ENCODE data around the gene NFIB. TPM values are rescaled to one million over a fixed set of nuclear protein-coding genes. Genes with fewer than 3 reads are reported as not detected.
A peak's percentile ranks its signal among the peaks of the same experiment; 100 is the strongest.

NFIB gene
- total RNA-seq, 1 donor from 2014 or later: 99.9 TPM

GRCh38 chr9:14350349-14350728 lies 36.4 kb upstream of the NFIB start:
- Histone ChIP-seq H3K27me3 (no peaks in the 10 kb centered on the region), H3K27ac (peak overlapping the region; percentile 87 to 90), H3K36me3 (no peaks in the 10 kb centered on the region), H3K4me3 (peak overlapping the region; percentile 58 to 68), H3K4me1 (peaks cover 10 to 29% of the 10 kb centered on the region in 2 donors), H3K9me3 (no peaks in the 10 kb centered on the region)
- no peak for DNase-seq (ENCODE audit: low spot score in 2 of 2)
- intact Hi-C loops (cut with DNase I): loop anchor here (5.0 to 10.0 kb wide), 8 partner anchors 253 to 1316 kb away; partner anchors contain the start of gene MPDZ
- TF ChIP-seq CTCF (IDR thresholded peaks at IDR 0.05): no peak

GRCh38 chr9:14349447-14350348 lies 35.8 kb upstream of the NFIB start:
- H3K27ac ChIP-seq: peak overlapping the region; percentile 87 to 90
- no peaks in the 10 kb centered on the region for H3K36me3 ChIP-seq
- no peak for DNase-seq (ENCODE audit: low spot score in 2 of 2)
- peaks cover 10 to 30% of the 10 kb centered on the region in 2 donors for H3K4me1 ChIP-seq
- H3K9me3 ChIP-seq: no peaks in the 10 kb centered on the region
- H3K27me3 ChIP-seq: no peaks in the 10 kb centered on the region
- H3K4me3 ChIP-seq: peak overlapping the region; percentile 58 to 68
- intact Hi-C loops (cut with DNase I): loop anchor here (5.0 to 10.0 kb wide), 9 partner anchors 252 to 1315 kb away; partner anchors contain the start of gene MPDZ
- TF ChIP-seq CTCF (IDR thresholded peaks at IDR 0.05): no peak

- Histone ChIP-seq H3K36me3 (no peaks in the 10 kb centered on the region), H3K4me3 (peak overlapping the region; percentile 58 to 68), H3K4me1 (peaks cover 8 to 33% of the 10 kb centered on the region in 2 donors), H3K27me3 (no peaks in the 10 kb centered on the region), H3K9me3 (no peaks in the 10 kb centered on the region), H3K27ac (peak overlapping the region; percentile 87 to 90)
- TF ChIP-seq CTCF (IDR thresholded peaks at IDR 0.05): no peak
- intact Hi-C loops (cut with DNase I): loop anchor here (5.0 kb wide), 1 partner anchor 317 kb away; no protein-coding TSS in a partner anchor
- DNase-seq (ENCODE audit: low spot score in 2 of 2): no peak
Observed at GRCh38 chr9:14349146-14349446, 35.2 kb upstream of the NFIB start.

- Histone ChIP-seq H3K27me3 (no peaks in the 10 kb centered on the region), H3K4me3 (peak overlapping the region; percentile 58 to 68), H3K27ac (peak overlapping the region; percentile 87 to 90), H3K36me3 (no peaks in the 10 kb centered on the region), H3K4me1 (peaks cover 6 to 34% of the 10 kb centered on the region in 2 donors), H3K9me3 (no peaks in the 10 kb centered on the region)
- no peak for TF ChIP-seq CTCF (IDR thresholded peaks at IDR 0.05)
- no peak for DNase-seq (ENCODE audit: low spot score in 2 of 2)
- intact Hi-C loops (cut with DNase I): loop anchor here (1.0 to 5.0 kb wide), 2 partner anchors 26 to 316 kb away; no protein-coding TSS in a partner anchor
Observed at GRCh38 chr9:14348373-14349145, 34.6 kb upstream of the NFIB start.

- Histone ChIP-seq H3K4me3 (peak overlapping the region; percentile 58 to 68), H3K36me3 (no peaks in the 10 kb centered on the region), H3K27me3 (no peaks in the 10 kb centered on the region), H3K4me1 (peaks cover 4 to 37% of the 10 kb centered on the region in 2 donors), H3K9me3 (no peaks in the 10 kb centered on the region), H3K27ac (peak overlapping the region; percentile 87 to 90)
- no peak for TF ChIP-seq CTCF (IDR thresholded peaks at IDR 0.05)
- intact Hi-C loops (cut with DNase I): loop anchor here (1.0 to 5.0 kb wide), 2 partner anchors 26 to 316 kb away; no protein-coding TSS in a partner anchor
- DNase-seq (ENCODE audit: low spot score in 2 of 2): no peak
Observed at GRCh38 chr9:14348123-14348372, 34.1 kb upstream of the NFIB start.
